Bronchus fibroblast of lung (primary cell): ENCODE measurements around the gene TLE6. TPM values are rescaled to one million over a fixed set of nuclear protein-coding genes. Genes with fewer than 3 reads are reported as not detected.

Source experiments
- total RNA-seq: library from RNA; depleted of rRNA; stranded (reverse); fragments of >200 nt; gene quantifications from 2 replicates; pipeline ENCODE4 v1.2.3, GENCODE V29; 2015

TLE6 gene
- 0.17 and 0.30 TPM in 2 replicates for total RNA-seq

GRCh38 chr19:2977001-2977745 lies at the start of gene TLE6:
TSS of gene TLE6 (plus strand) at chr19:2977564. CDS start at chr19:2978234, 670 bp downstream.

GRCh38 chr19:2944775-2945574 lies 32.4 kb upstream of the TLE6 start, which contains the start of gene ZNF77:
TSS of gene ZNF77 (minus strand) at chr19:2944971. CDS start at chr19:2944840, 131 bp downstream.

GRCh38 chr19:3029065-3029923 lies 51.9 kb downstream of the TLE6 start, which contains the start of gene TLE2:
TSS of gene TLE2 (minus strand) at chr19:3029280. CDS start at chr19:3028904, 376 bp downstream.

Other genes starting within 250 kb of the TLE6 start
- gene SLC39A3, start 237.5 kb upstream of the TLE6 start, total RNA-seq, result 34.6 and 37.8 TPM in 2 replicates
- 81.3 and 85.1 TPM in 2 replicates for gene SGTA, start 194.3 kb upstream of the TLE6 start, total RNA-seq
- gene THOP1, start 192.1 kb upstream of the TLE6 start, total RNA-seq, result 137 and 145 TPM in 2 replicates
- gene ZNF554, start 157.7 kb upstream of the TLE6 start, total RNA-seq, result 0.50 and 1.2 TPM in 2 replicates
- 2.5 and 3.3 TPM in 2 replicates for gene ZNF555, start 136.1 kb upstream of the TLE6 start, total RNA-seq
- gene ZNF556, start 110.2 kb upstream of the TLE6 start, total RNA-seq, result not detected in 2 replicates
- 1.8 and 2.5 TPM in 2 replicates for gene ZNF57, start 76.6 kb upstream of the TLE6 start, total RNA-seq
- 2.2 and 3.0 TPM in 2 replicates for gene ZNF77, start 32.6 kb upstream of the TLE6 start, total RNA-seq
- gene TLE2, start 51.7 kb downstream of the TLE6 start, total RNA-seq, result 0.45 and 2.5 TPM in 2 replicates
- gene TLE5, start 84.9 kb downstream of the TLE6 start, total RNA-seq, result 312 and 327 TPM in 2 replicates
- 48.1 and 51.3 TPM in 2 replicates for gene GNA11, start 116.8 kb downstream of the TLE6 start, total RNA-seq
- not detected in 2 replicates for gene GNA15, start 158.5 kb downstream of the TLE6 start, total RNA-seq
- gene S1PR4, start 201.2 kb downstream of the TLE6 start, total RNA-seq, result not detected in 2 replicates
- gene NCLN, start 208.4 kb downstream of the TLE6 start, total RNA-seq, result 82.4 and 82.7 TPM in 2 replicates
- not detected in 2 replicates for gene CELF5, start 247.1 kb downstream of the TLE6 start, total RNA-seq